ENCODE results near the gene GJA3. TPM values are rescaled to one million over a fixed set of nuclear protein-coding genes. Genes with fewer than 3 reads are reported as not detected.
A peak's percentile ranks its signal among the peaks of the same experiment; 100 is the strongest.

Gene GJA3
- total and polyA plus RNA-seq, 2 of the 8 experiments (the other 6 are each of a cell fraction or from before 2014, with no cell fraction given), result 0.12 to 0.60 TPM

- H3K27me3 ChIP-seq (replicated peaks in 1 of 4; ENCODE audit: control insufficient read depth in 3 of 4, extremely low read depth in 1 of 4, insufficient read depth in 3 of 4, low read length in 3 of 4), result peaks cover 23 to 41% (median 36%) of the 10 kb centered on the region in 4 experiments
- ChIA-PET CTCF (ENCODE audit: partially characterized antibody) (interaction anchor here (0.7 to 3.2 kb wide), 7 partner anchors 22 to 104 kb away, joined by 3 to 11 read pairs (median 3); no protein-coding TSS in a partner anchor), POLR2A (ENCODE audit: partially characterized antibody) (no interaction called here)
- H3K79me2 ChIP-seq (ENCODE audit: control insufficient read depth in 1 of 2, insufficient read depth in 2 of 2, low read length in 2 of 2), result no peaks in the 10 kb centered on the region
- no peaks in the 10 kb centered on the region for H3K4me1 ChIP-seq (replicated peaks in 1 of 4; ENCODE audit: control insufficient read depth in 3 of 4, insufficient read depth in 4 of 4, low read length in 3 of 4)
- no peak overlapping the region for H2BK20ac ChIP-seq (ENCODE audit: low read length)
- H2BK15ac ChIP-seq (ENCODE audit: low read length), result no peak overlapping the region
- FAIRE-seq (no peak), DNase-seq (ENCODE audit: low read depth in 1 of 2, low spot score in 2 of 2) (no peak)
- no peak overlapping the region for H4K8ac ChIP-seq (ENCODE audit: extremely low read depth, insufficient read depth, low read length)
- H3K14ac ChIP-seq (ENCODE audit: insufficient read length), result no peak overlapping the region
- peaks cover 3% of the 10 kb centered on the region; the same call in 1 of the 2 replicates for H3K23me2 ChIP-seq (ENCODE audit: low read depth, low read length)
- H3K4me3 ChIP-seq (ENCODE audit: extremely low read depth in 1 of 4, insufficient read depth in 2 of 4, low read depth in 3 of 4, low read length in 4 of 4), result peak overlapping the region in 2 of 4 experiments; percentile 59 to 70; a peak in 3 of 8 replicates
- H2AFZ ChIP-seq (ENCODE audit: low read length), result no peak overlapping the region
- H3K4me2 ChIP-seq (ENCODE audit: insufficient read depth in 1 of 2, low read depth in 2 of 2, low read length in 2 of 2), result peak overlapping the region; percentile 78 to 81
- H3K18ac ChIP-seq (ENCODE audit: extremely low read depth, low read length), result no peak overlapping the region
- no peaks in the 10 kb centered on the region for H3K9me3 ChIP-seq (ENCODE audit: insufficient read depth in 2 of 2, low read depth in 1 of 2, low read length in 1 of 2)
- peaks cover 2 to 3% of the 10 kb centered on the region in 2 experiments for H4K20me1 ChIP-seq (replicated peaks in 1 of 2; ENCODE audit: control insufficient read depth in 1 of 2, insufficient read depth in 2 of 2, low read length in 2 of 2)
- 45% methylated on average over 18 of the region's 18 CpGs; no CpG with 5 or more reads in 1 of the 2 experiments for WGBS, 2 experiments (ENCODE audit: extremely low coverage in 1 of 2, insufficient coverage in 1 of 2, insufficient read length in 1 of 2, insufficient replicate concordance in 2 of 2, low coverage in 1 of 2, low lambda C conversion rate in 2 of 2, missing lambda C conversion rate in 1 of 2)
- H2BK12ac ChIP-seq (ENCODE audit: low read depth, low read length), result no peak overlapping the region
- no peaks in the 10 kb centered on the region for H3K79me1 ChIP-seq (ENCODE audit: low read depth, low read length)
- H2BK120ac ChIP-seq (replicated peaks; ENCODE audit: low read depth, low read length), result no peak overlapping the region
- H3K9ac ChIP-seq (replicated peaks in 1 of 4; ENCODE audit: extremely low read depth in 1 of 4, low read depth in 3 of 4, low read length in 3 of 4), result no peak overlapping the region
- no peak overlapping the region for H3K4ac ChIP-seq (replicated peaks; ENCODE audit: insufficient read length, low read depth, low read length)
- H2BK5ac ChIP-seq (ENCODE audit: low read depth, low read length), result no peak overlapping the region
- no peak overlapping the region for H3K27ac ChIP-seq (ENCODE audit: low read depth, low read length)
- no peak overlapping the region for H4K5ac ChIP-seq (ENCODE audit: insufficient read length, low read depth, low read length)
- H3K56ac ChIP-seq (replicated peaks; ENCODE audit: insufficient read length, low read depth, low read length), result no peak overlapping the region
- peaks cover 0 to 7% (median 0%) of the 10 kb centered on the region in 4 experiments; a peak in 1 of 8 replicates for H3K36me3 ChIP-seq (ENCODE audit: control insufficient read depth in 2 of 4, insufficient read depth in 4 of 4, low read length in 3 of 4)
- no peak overlapping the region for H3K23ac ChIP-seq (ENCODE audit: insufficient read length)
- no peak overlapping the region for H4K91ac ChIP-seq (replicated peaks; ENCODE audit: insufficient read length, low read length)
- H2AK5ac ChIP-seq (ENCODE audit: low read depth, low read length), result no peak overlapping the region
- TF ChIP-seq RBBP5 (IDR thresholded peaks at IDR 0.05; ENCODE audit: borderline replicate concordance, low read depth, low read length) (no peak), HDAC6 (IDR thresholded peaks at IDR 0.05; ENCODE audit: low read depth, low read length) (no peak), TAF7 (optimal IDR thresholded peaks at IDR 0.05; ENCODE audit: borderline replicate concordance, low read depth, low read length) (no peak), JUND (IDR thresholded peaks at IDR 0.05; ENCODE audit: low read length) (no peak), FOSL1 (IDR thresholded peaks at IDR 0.05; ENCODE audit: insufficient read depth, low read depth, low read length) (no peak), EZH2 (IDR thresholded peaks at IDR 0.05; ENCODE audit: low read depth, low read length, severe bottlenecking) (no peak), TAF1 (IDR thresholded peaks at IDR 0.05; ENCODE audit: low read depth, low read length) (no peak), CTCF (IDR thresholded peaks at IDR 0.05; ENCODE audit: control extremely low read depth in 1 of 3, insufficient read depth in 1 of 3, low read depth in 1 of 3, low read length in 3 of 3) (no peak), USF2 (IDR thresholded peaks at IDR 0.05; ENCODE audit: low read length) (no peak)
Observed at GRCh38 chr13:20159646-20160305, 1.1 kb downstream of the GJA3 start.
